ENCODE data around the gene TMEM150A. TPM values are rescaled to one million over a fixed set of nuclear protein-coding genes. Genes with fewer than 3 reads are reported as not detected.
"Not testable (repeated sequence)": the region's sequence is repeated elsewhere in the genome, so short reads cannot be mapped to it uniquely, and the experiment has no call there.

The TMEM150A gene
- polyA plus RNA-seq, 3 donors = 23.5 to 30.3 (median 28.4) TPM

- H3K27ac ChIP-seq (ENCODE audit: low read depth, low read length) = not testable (repeated sequence)
- 94 to 97% (median 95%) methylated on average over 7 of the region's 7 CpGs for WGBS, 3 donors
Measured at GRCh38 chr2:85614757-85615156, 12.3 kb upstream of the TMEM150A start.

GRCh38 chr2:85613717-85614515 lies 11.4 kb upstream of the TMEM150A start:
- WGBS, 3 donors = 82 to 91% (median 85%) methylated on average over 10 of the region's 10 CpGs
- H3K27ac ChIP-seq (ENCODE audit: low read depth, low read length) = no peak overlapping the region

- peak within 1 kb of the TSS; percentile 86 for H3K27ac ChIP-seq (ENCODE audit: low read depth, low read length)
- WGBS, 3 donors = 7 to 12% (median 10%) methylated on average over 59 to 73 of the region's 73 CpGs
Measured at GRCh38 chr2:85611705-85612587, 9.4 kb upstream of the TMEM150A start, which contains the start of gene C2orf68. C2orf68 (minus strand) TSS chr2:85612066; CDS start chr2:85611984, 82 bp downstream.

- WGBS, 3 donors = 5 to 11% (median 8%) methylated on average over 23 to 24 of the region's 24 CpGs
- H3K27ac ChIP-seq (ENCODE audit: low read depth, low read length) = no peak overlapping the region
Measured at GRCh38 chr2:85611217-85611704, 8.8 kb upstream of the TMEM150A start.

- WGBS, 3 donors = 72 to 77% (median 73%) methylated on average over 9 of the region's 9 CpGs
- H3K27ac ChIP-seq (ENCODE audit: low read depth, low read length) = no peak overlapping the region
Measured at GRCh38 chr2:85607268-85608215, 5.0 kb upstream of the TMEM150A start.

- no peak overlapping the region for H3K27ac ChIP-seq (ENCODE audit: low read depth, low read length)
- WGBS, 3 donors = 77 to 86% (median 82%) methylated on average over 7 of the region's 7 CpGs
Measured at GRCh38 chr2:85606116-85606455, 3.6 kb upstream of the TMEM150A start.

- WGBS, 3 donors = 35 to 59% (median 56%) methylated on average over 4 of the region's 4 CpGs
- H3K27ac ChIP-seq (ENCODE audit: low read depth, low read length) = no peak overlapping the region
Measured at GRCh38 chr2:85605406-85606115, 3.1 kb upstream of the TMEM150A start.

GRCh38 chr2:85604568-85605339 lies 2.3 kb upstream of the TMEM150A start:
- WGBS, 3 donors = 55 to 57% (median 57%) methylated on average over 6 of the region's 6 CpGs

GRCh38 chr2:85604133-85604444 lies 1.6 kb upstream of the TMEM150A start:
- H3K27ac ChIP-seq (ENCODE audit: low read depth, low read length) = not testable (repeated sequence)
- WGBS, 3 donors = 72 to 76% (median 74%) methylated on average over 3 of the region's 3 CpGs

More at GRCh38 chr2:85604568-85605339, 2.3 kb upstream of the TMEM150A start:
- H3K27ac ChIP-seq (ENCODE audit: low read depth, low read length) = no peak overlapping the region

- 5 to 7% (median 6%) methylated on average over 32 to 36 of the region's 36 CpGs for WGBS, 3 donors
Measured at GRCh38 chr2:85601771-85602475, 575 bp downstream of the TMEM150A start.

GRCh38 chr2:85600951-85601770 lies 1.3 kb downstream of the TMEM150A start:
- H3K27ac ChIP-seq (ENCODE audit: low read depth, low read length) = no peak overlapping the region
- WGBS, 3 donors = 72 to 79% (median 74%) methylated on average over 6 of the region's 6 CpGs

More at GRCh38 chr2:85601771-85602475, 575 bp downstream of the TMEM150A start:
- H3K27ac ChIP-seq (ENCODE audit: low read depth, low read length) = peak overlapping the region; percentile 73

- H3K27ac ChIP-seq (ENCODE audit: low read depth, low read length) = no peak overlapping the region
- WGBS, 3 donors = 90 to 91% (median 91%) methylated on average over 3 of the region's 3 CpGs
Measured at GRCh38 chr2:85600235-85600575, 2.3 kb downstream of the TMEM150A start.

- WGBS, 3 donors = 64 to 72% (median 71%) methylated on average over 17 of the region's 17 CpGs
Measured at GRCh38 chr2:85599468-85600234, 2.8 kb downstream of the TMEM150A start.

GRCh38 chr2:85598594-85599340 lies 3.7 kb downstream of the TMEM150A start:
- 69 to 76% (median 73%) methylated on average over 14 of the region's 14 CpGs for WGBS, 3 donors

More at GRCh38 chr2:85599468-85600234, 2.8 kb downstream of the TMEM150A start:
- H3K27ac ChIP-seq (ENCODE audit: low read depth, low read length) = no peak overlapping the region

More at GRCh38 chr2:85598594-85599340, 3.7 kb downstream of the TMEM150A start:
- H3K27ac ChIP-seq (ENCODE audit: low read depth, low read length) = no peak overlapping the region
